TTC549 (cell line): ENCODE data around the gene CDYL2.
"Not testable (repeated sequence)": the region's sequence is repeated elsewhere in the genome, so short reads cannot be mapped to it uniquely, and the experiment has no call there.

ENCODE experiments used
- FAIRE-seq: peaks from 2 replicates; lab custom pipeline; 2012; peaks lifted over from hg19 to GRCh38; lab: Jason Lieb, UNC

Gene CDYL2, protein sequence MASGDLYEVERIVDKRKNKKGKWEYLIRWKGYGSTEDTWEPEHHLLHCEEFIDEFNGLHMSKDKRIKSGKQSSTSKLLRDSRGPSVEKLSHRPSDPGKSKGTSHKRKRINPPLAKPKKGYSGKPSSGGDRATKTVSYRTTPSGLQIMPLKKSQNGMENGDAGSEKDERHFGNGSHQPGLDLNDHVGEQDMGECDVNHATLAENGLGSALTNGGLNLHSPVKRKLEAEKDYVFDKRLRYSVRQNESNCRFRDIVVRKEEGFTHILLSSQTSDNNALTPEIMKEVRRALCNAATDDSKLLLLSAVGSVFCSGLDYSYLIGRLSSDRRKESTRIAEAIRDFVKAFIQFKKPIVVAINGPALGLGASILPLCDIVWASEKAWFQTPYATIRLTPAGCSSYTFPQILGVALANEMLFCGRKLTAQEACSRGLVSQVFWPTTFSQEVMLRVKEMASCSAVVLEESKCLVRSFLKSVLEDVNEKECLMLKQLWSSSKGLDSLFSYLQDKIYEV

DNA sequence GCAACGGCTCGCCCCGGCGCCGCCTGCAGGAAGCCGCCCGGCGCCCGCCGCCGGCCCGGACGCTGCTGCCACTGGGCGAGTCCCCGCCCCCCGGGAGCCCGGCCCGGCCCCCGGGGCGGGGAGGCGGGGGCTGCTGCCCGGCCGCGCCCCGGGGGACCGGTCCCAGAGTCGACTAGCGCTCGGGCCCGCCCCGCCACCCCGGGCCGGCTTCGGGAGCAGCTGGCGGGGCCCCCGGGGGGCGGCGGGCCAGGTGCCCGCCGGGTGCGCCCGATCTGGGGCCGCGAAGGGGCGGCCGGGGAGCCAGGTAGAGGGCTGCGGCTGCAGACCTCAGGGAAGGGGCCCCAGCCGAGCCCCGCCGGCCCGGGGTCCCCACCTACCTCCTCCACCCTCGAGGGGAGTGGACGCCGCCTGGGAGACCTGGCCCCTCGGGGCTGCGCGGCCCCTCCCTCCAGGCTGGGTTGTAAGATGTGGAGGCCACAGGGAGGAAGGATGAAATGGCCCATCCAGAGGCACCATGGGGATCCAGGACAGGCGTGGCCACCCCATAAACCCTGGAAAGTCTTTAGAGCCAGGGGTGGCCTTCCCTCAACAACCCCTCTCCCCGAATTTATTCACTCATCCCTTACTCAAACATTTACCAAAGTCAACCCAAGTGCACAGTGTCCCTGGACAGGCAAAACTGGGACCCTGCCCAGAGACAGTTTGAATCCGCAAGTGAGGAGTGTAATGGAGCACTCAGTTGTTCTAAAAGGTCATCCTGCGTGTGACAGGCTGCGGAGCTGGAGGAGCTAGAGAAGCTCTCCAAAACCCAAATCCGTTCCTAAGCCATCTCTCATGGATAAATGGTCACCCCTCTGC, at the start of gene CDYL2:
TSS of gene CDYL2 (minus strand) at position 73 of the 858 bp plus-strand sequence. CDS start 425 bp downstream, outside the sequence.
- FAIRE-seq: no peak

DNA sequence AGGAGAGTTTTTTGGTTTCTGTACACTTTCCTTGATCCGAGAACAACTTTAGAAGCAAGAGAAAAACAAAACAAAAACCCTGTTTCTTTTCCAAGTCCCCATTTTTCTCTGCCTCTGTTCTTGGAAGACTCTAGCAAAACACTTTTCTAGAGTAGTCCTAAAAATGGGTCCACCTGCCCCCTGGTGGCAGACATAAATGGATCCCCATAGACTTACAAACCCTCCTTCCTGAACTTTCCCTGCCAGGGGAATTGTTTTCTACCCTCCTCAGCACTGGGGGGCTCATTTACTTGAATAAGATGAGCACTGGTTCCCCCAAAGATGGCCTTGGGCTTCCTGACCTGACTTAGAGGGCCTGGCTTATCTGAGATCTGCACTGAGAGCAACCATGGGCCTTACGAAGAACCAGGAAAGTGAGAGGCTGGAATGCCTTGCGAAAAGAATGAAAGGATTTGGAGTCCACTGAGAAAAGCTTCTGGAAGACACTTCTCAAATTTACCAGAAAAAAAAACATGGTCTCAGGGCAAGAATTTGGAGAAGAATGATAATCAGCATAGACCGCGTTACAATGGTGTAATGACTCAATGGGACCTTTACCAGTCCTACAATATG, 48.0 kb upstream of the CDYL2 start:
- FAIRE-seq: no peak

- FAIRE-seq: no peak
Observed at GRCh38 chr16:80851831-80852230, 47.4 kb upstream of the CDYL2 start.

- FAIRE-seq: no peak
Observed at GRCh38 chr16:80850757-80851156, 46.4 kb upstream of the CDYL2 start.

DNA sequence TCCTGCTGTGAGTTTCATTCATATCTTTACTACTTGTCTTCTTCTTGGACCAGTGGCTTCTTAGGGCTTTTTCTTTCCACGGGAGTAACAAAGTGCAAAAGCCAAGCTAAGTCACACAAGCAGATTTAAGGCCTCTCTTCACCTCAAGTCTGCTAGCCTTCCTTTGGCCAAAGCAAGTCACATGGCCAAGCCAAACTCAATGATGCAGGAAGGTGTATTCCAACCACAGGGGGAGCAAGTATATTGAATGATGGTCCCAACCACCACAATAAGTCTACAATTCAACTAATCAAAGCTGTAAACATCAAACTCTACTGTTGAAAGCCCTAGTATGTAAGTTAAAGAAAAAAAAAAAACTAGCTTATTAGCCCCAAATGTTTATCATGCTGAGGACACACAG, 44.5 kb upstream of the CDYL2 start:
- FAIRE-seq: no peak

DNA sequence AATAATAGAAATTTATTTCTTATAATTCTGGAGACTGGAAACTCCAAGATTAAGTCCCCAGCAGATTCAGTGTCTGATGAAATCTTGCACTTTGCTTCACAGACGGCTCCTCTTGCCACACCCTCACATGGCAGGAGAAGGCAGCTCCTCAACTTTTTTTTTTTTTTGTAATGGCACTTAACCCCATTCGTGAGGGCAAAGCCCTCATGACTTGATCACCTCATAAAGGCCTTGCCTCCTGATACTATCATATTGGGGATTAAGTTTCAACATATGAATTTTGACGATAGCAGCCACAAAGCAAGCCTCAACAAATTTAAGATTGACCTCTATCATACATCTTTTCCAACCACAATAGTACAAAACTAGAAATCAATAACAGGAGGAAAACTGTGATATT, 42.3 kb upstream of the CDYL2 start:
- FAIRE-seq: no peak

DNA sequence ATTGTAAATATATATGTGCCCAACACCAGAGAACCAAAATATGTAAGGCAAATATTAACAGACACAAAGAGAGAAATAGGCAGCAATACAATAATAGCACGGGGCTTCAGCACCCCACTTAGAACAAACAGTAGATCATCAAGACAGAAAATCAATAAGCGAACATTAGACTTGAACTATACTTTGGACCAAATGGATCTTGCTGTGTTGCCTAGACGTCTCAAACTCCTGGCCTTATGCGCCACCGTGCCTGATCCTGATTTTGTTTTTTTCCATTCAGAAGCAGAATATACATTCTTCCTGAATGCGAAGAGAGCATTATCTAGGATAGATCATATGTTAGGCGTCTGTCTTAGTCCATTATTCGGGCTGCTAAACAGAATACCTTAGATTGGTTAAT, 41.9 kb upstream of the CDYL2 start:
- no peak for FAIRE-seq

GRCh38 chr16:80844395-80844794, 40.0 kb upstream of the CDYL2 start:
- no peak for FAIRE-seq

DNA sequence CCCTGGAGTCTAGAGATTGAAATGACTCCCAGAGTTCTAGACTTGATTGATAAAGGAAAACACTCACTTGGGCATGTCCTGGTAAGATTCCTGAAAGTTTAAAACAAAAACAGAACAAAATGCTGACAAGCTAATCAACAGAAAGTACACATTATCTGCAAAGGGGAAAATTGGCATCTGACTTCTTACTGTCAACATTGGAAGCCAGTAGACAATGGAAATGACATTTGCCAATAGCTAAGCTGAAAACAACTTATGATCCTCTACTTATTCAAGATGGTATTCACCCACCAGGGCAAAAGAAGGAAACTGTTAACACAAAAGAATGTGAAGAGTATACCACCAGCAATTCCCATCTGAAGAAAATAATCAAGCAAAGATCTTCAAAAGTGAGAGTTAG, 36.8 kb upstream of the CDYL2 start:
- FAIRE-seq: no peak

DNA sequence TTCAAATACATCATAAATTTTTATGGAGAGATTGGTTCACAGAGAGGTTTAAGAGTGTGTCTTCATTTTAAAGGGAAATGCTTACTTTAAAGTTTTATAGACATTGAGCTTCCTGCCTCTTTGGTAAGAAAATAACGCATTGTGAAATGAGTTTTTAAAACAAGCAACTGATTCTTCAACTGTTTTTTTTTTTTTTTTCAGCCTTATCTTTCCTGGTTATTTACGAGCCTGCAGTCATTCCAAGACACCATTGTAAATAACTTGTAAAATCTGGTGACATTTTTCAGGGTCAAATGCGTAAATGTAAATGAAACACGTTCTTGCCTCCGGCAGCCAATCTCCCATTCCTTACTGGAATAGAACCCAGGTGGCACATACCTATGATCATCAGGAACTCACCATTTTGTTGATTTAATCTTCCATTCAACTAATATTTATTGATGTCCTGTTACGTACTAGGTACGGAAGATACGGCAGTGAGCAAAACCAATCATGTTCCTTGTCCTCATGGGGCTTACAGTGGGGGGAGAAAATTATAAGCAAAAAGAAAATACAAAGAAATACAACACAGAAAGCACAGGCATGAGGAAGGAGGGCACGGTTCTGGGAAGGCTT, 33.2 kb upstream of the CDYL2 start:
- no peak for FAIRE-seq

DNA sequence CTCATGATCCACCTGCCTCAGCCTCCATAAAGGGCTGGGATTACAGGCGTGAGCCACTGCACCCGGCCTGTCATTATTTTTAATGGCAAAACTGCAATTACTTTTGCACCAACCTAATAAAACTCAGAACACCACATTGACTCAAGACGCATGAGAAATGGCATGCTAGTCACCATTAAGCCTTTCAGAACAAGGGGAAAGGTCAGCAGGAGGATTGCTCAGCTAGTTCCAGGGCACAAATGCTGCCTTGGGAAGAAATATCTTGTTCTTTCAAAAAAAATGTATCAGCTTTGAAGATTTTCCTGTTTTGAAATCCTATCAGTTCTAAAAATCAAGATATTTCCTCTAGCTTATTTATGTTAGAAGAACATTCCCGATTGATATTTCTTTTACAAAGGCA, 32.4 kb upstream of the CDYL2 start:
- FAIRE-seq: no peak

DNA sequence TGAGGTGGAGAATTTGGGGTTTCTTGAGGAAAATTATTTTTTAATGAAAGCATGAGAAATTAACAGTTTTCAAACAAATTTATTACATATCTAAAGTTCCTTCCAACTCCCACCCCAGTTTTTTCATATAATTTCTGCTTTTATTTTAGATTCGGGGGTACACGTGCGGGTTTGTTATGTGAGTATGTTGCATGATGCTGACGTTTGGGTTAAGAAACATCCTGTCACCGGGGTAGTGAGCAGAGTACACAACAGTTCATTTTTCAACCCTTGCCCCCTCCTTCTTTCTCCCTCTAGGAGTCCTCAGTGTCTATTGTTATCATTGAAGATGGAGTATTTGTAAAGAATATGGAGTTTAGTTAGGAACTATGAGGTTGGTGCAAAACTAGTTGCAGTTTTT, 31.8 kb upstream of the CDYL2 start:
- FAIRE-seq: no peak

DNA sequence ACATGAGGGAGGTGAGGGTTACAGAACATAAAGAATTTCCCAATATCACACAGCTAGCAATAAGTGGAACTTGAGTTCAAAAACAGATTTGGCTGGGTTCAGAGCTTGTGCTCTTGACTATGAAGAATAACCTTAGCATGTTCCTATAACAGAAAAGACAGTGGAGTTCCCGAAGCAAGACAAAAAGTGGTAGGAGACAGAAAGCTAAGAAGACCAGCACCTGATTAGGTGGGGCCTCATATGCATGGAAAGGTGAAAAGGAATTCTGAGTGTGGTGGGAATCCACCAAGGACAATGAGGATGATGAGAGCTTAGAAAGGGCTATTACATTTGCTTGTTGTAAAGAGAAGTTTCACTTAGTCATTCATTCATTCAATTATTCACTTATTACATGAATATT, 26.6 kb upstream of the CDYL2 start:
- FAIRE-seq: no peak

GRCh38 chr16:80828495-80828894, 24.1 kb upstream of the CDYL2 start:
- no peak for FAIRE-seq

- no peak for FAIRE-seq
Observed at GRCh38 chr16:80827007-80827406, 22.6 kb upstream of the CDYL2 start.

GRCh38 chr16:80825365-80825758, 21.0 kb upstream of the CDYL2 start:
- no peak for FAIRE-seq

DNA sequence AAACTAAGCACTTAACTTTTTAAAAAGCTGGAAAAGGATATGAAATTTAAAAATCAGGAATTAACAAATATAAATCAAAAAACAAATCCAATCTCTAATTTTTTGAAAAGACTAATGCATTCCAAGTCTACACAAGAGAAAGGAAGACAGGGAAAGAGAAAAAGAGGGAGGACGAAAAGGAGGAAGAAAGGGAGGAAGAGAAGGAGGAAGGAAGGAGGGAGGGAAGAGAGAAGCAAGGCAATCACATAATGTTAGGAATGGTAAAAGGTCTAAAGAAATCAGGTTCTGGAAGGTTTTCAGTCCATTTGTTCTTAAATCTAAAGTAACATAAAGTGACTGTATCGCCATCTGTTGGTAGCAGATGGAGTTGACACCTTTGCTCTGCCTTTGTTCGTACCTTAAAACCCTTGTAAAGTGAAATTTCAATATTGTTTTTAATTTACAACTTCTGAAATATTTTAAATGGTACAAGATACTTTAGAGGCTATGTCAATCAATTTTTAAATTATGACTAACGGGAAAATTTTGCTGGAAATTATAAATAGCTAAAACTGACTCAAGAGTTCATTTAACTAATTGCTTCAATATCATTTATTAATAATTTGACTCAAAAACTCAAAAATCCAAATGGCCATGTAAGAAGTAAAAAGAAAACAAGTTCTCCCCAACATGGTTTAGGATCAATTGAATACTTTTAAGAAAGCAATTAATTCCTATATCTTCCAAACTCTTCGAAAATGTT, 20.4 kb upstream of the CDYL2 start:
- FAIRE-seq: peak; percentile 86

- no peak for FAIRE-seq
Observed at GRCh38 chr16:80819988-80820387, 15.6 kb upstream of the CDYL2 start.

- FAIRE-seq: no peak
Observed at GRCh38 chr16:80816356-80816755, 12.0 kb upstream of the CDYL2 start.

DNA sequence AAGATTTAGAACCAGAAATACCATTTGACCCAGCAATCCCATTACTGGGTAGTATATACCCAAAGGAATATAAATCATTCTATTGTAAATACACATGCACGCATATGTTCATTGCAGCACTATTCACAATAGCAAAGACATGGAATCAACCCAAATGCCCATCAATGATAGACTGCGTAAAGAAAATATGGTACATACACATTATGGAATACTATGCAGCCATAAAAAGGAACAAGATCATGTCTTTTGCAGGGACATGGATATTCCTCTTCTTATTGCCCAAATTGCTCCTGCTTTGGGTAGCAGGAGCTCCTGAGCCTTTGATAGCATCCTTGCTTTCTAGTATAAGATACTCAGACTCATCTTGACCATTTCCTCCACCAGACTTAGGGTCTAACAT, 10.9 kb upstream of the CDYL2 start:
- FAIRE-seq: not testable (repeated sequence)

- FAIRE-seq: no peak
Observed at GRCh38 chr16:80812593-80812992, 8.2 kb upstream of the CDYL2 start.

- no peak for FAIRE-seq
Observed at GRCh38 chr16:80809366-80809765, 5.0 kb upstream of the CDYL2 start.
